Natural killer cell (primary cell): ENCODE measurements around the gene TSC1. TPM values are rescaled to one million over a fixed set of nuclear protein-coding genes. Genes with fewer than 3 reads are reported as not detected.

Source experiments
- ATAC-seq, 3 donors: fragments of 150-1000 bp in 2 of 3; fragments of 200-7000 bp in 1 of 3; cut with Tn5 transposase; 1 replicate in 1 of 3; 2 replicates in 2 of 3; pipeline ENCODE4 v1.10.0; 2021; ENCODE audit warnings: mild to moderate bottlenecking in 2 of 3, moderate library complexity in 2 of 3
- DNase-seq, 2 donors: peaks; one replicate each; pipeline versions ENCODE4 v3.0.0 to v3.0.0-alpha.2; 2013 to 2021; ENCODE audit warnings: mixed read lengths in 1 of 2
- H3K27ac ChIP-seq: one replicate; pipeline ENCODE4 v1.5.1; 2013; ENCODE audit warnings: mild to moderate bottlenecking, low read length
- H3K27me3 ChIP-seq: one replicate; pipeline ENCODE4 v1.6.1; 2013; ENCODE audit warnings: low read length; ENCODE audit not compliant: control insufficient read depth, insufficient read depth
- H3K36me3 ChIP-seq: one replicate; pipeline ENCODE4 v1.6.1; 2013; ENCODE audit warnings: low read length; ENCODE audit not compliant: control insufficient read depth, insufficient read depth
- H3K4me1 ChIP-seq: one replicate; pipeline ENCODE4 v1.6.1; 2013; ENCODE audit warnings: low read length; ENCODE audit not compliant: control insufficient read depth, insufficient read depth
- H3K4me3 ChIP-seq: one replicate; pipeline ENCODE4 v1.5.1; 2013; ENCODE audit warnings: low read length
- H3K9me3 ChIP-seq: one replicate; pipeline ENCODE4 v1.6.1; 2013; ENCODE audit warnings: low read length; ENCODE audit not compliant: control insufficient read depth, insufficient read depth
- H3K27ac Mint-ChIP-seq, 2 donors: one replicate each; pipeline ENCODE4 v1.8.0; 2022; ENCODE audit warnings: mild to moderate bottlenecking in 2 of 2, mixed read lengths in 2 of 2, moderate library complexity in 1 of 2
- H3K27me3 Mint-ChIP-seq, 2 donors: one replicate each; pipeline ENCODE4 v1.8.0; 2022; ENCODE audit warnings: low read depth in 2 of 2, mixed read lengths in 2 of 2
- H3K36me3 Mint-ChIP-seq: one replicate; pipeline ENCODE4 v1.8.0; 2022; ENCODE audit warnings: mixed read lengths
- H3K4me1 Mint-ChIP-seq, 2 donors: one replicate each; pipeline ENCODE4 v1.8.0; 2022; ENCODE audit warnings: mixed read lengths in 2 of 2
- H3K4me3 Mint-ChIP-seq: one replicate; pipeline ENCODE4 v1.8.0; 2022; ENCODE audit warnings: mild to moderate bottlenecking, moderate library complexity, mixed read lengths
- H3K9me3 Mint-ChIP-seq, 2 donors: one replicate each; pipeline ENCODE4 v1.8.0; 2022; ENCODE audit warnings: mixed read lengths in 2 of 2
- CTCF ChIP-seq: fragments of 200-600 bp; IDR thresholded peaks from one replicate; pipeline ENCODE4 v1.8.0; 2022; ENCODE audit warnings: antibody characterized with exemption
- WGBS: methylation state at CpG from one replicate; pipeline ENCODE4 v1.1.7; 2013; ENCODE audit warnings: missing lambda C conversion rate; ENCODE audit not compliant: insufficient coverage; 5-methylcytosine and 5-hydroxymethylcytosine counted together
- intact Hi-C: fragments of 100-400 bp; cut with micrococcal nuclease; formaldehyde crosslinking; loops from one replicate; pipeline ENCODE4 v1.14.2; 2022
- total RNA-seq, 4 donors: library from RNA; stranded (reverse); fragments of 120-200 nt in 1 of 4; gene quantifications; one replicate each; pipeline versions ENCODE4 v1.2.3 to v1.2.4, GENCODE V29; 2013 to 2022

Gene TSC1
- total RNA-seq, 3 donors from 2014 or later (not counting 1 experiment from before 2014, with no cell fraction given), result 58.0 to 73.5 (median 63.3) TPM

- no peak for ATAC-seq
- intact Hi-C loops, result no loop called here
- H3K27me3 ChIP-seq, result no peaks in the 10 kb centered on the region
- H3K27ac Mint-ChIP-seq, result no peak overlapping the region
- no peaks in the 10 kb centered on the region for H3K4me1 Mint-ChIP-seq
- H3K9me3 Mint-ChIP-seq, result no peaks in the 10 kb centered on the region
- H3K4me3 Mint-ChIP-seq, result no peak overlapping the region
- TF ChIP-seq CTCF, result no peak
- H3K4me3 ChIP-seq, result no peak overlapping the region
- H3K36me3 Mint-ChIP-seq, result no peaks in the 10 kb centered on the region
- no peaks in the 10 kb centered on the region for H3K9me3 ChIP-seq
- no peaks in the 10 kb centered on the region for H3K4me1 ChIP-seq
- DNase-seq, result no peak
- H3K36me3 ChIP-seq, result no peaks in the 10 kb centered on the region
- WGBS, result 73% methylated on average over 3 of the region's 3 CpGs
- H3K27me3 Mint-ChIP-seq, result peaks cover 0 to 2% of the 10 kb centered on the region in 2 donors
- no peak overlapping the region for H3K27ac ChIP-seq
Observed at GRCh38 chr9:132861666-132862065, 82.8 kb downstream of the TSC1 start.

- H3K36me3 ChIP-seq, result no peaks in the 10 kb centered on the region
- Mint-ChIP-seq H3K9me3 (no peaks in the 10 kb centered on the region), H3K27ac (no peak overlapping the region), H3K4me1 (peaks cover 4 to 9% of the 10 kb centered on the region in 2 donors), H3K36me3 (no peaks in the 10 kb centered on the region), H3K4me3 (no peak overlapping the region), H3K27me3 (peaks cover 0 to 5% of the 10 kb centered on the region in 2 donors)
- WGBS, result 84% methylated on average over 7 of the region's 7 CpGs
- intact Hi-C loops, result no loop called here
- DNase-seq (no peak), ATAC-seq (no peak)
- H3K4me3 ChIP-seq, result no peak overlapping the region
- H3K9me3 ChIP-seq, result no peaks in the 10 kb centered on the region
- TF ChIP-seq CTCF, result no peak
- H3K27me3 ChIP-seq, result no peaks in the 10 kb centered on the region
- H3K27ac ChIP-seq, result no peak overlapping the region
- H3K4me1 ChIP-seq, result peaks cover 11% of the 10 kb centered on the region
Observed at GRCh38 chr9:132858751-132859150, 85.7 kb downstream of the TSC1 start.

GRCh38 chr9:132857616-132858342 lies 86.6 kb downstream of the TSC1 start:
- H3K9me3 Mint-ChIP-seq, result no peaks in the 10 kb centered on the region
- WGBS, result 78% methylated on average over 24 of the region's 24 CpGs
- DNase-seq (no peak), ATAC-seq (no peak)
- H3K27me3 Mint-ChIP-seq, result peaks cover 0 to 5% of the 10 kb centered on the region in 2 donors
- Histone ChIP-seq H3K4me1 (peaks cover 11% of the 10 kb centered on the region), H3K9me3 (no peaks in the 10 kb centered on the region), H3K4me3 (no peak overlapping the region), H3K27me3 (no peaks in the 10 kb centered on the region), H3K36me3 (no peaks in the 10 kb centered on the region), H3K27ac (no peak overlapping the region)
- no peak overlapping the region for H3K27ac Mint-ChIP-seq
- intact Hi-C loops, result loop anchor here (2.0 kb wide), 1 partner anchor 73 kb away; no protein-coding TSS in a partner anchor
- no peaks in the 10 kb centered on the region for H3K36me3 Mint-ChIP-seq
- peaks cover 4 to 9% of the 10 kb centered on the region in 2 donors for H3K4me1 Mint-ChIP-seq
- no peak for TF ChIP-seq CTCF
- H3K4me3 Mint-ChIP-seq, result no peak overlapping the region

- intact Hi-C loops, result loop anchor here (2.0 kb wide), 1 partner anchor 74 kb away; no protein-coding TSS in a partner anchor
- Histone ChIP-seq H3K27ac (no peak overlapping the region), H3K4me1 (peaks cover 11% of the 10 kb centered on the region), H3K4me3 (no peak overlapping the region), H3K36me3 (no peaks in the 10 kb centered on the region), H3K9me3 (no peaks in the 10 kb centered on the region), H3K27me3 (no peaks in the 10 kb centered on the region)
- no peak for TF ChIP-seq CTCF
- DNase-seq, result no peak
- H3K27me3 Mint-ChIP-seq, result peaks cover 0 to 5% of the 10 kb centered on the region in 2 donors
- no peak for ATAC-seq
- no peaks in the 10 kb centered on the region for H3K9me3 Mint-ChIP-seq
- no peak overlapping the region for H3K4me3 Mint-ChIP-seq
- H3K27ac Mint-ChIP-seq, result no peak overlapping the region
- H3K36me3 Mint-ChIP-seq, result no peaks in the 10 kb centered on the region
- 82% methylated on average over 7 of the region's 8 CpGs for WGBS
- peaks cover 4 to 9% of the 10 kb centered on the region in 2 donors for H3K4me1 Mint-ChIP-seq
Observed at GRCh38 chr9:132857031-132857430, 87.4 kb downstream of the TSC1 start.
